Measurements from ENCODE around the gene MIS12.

The MIS12 gene

DNA sequence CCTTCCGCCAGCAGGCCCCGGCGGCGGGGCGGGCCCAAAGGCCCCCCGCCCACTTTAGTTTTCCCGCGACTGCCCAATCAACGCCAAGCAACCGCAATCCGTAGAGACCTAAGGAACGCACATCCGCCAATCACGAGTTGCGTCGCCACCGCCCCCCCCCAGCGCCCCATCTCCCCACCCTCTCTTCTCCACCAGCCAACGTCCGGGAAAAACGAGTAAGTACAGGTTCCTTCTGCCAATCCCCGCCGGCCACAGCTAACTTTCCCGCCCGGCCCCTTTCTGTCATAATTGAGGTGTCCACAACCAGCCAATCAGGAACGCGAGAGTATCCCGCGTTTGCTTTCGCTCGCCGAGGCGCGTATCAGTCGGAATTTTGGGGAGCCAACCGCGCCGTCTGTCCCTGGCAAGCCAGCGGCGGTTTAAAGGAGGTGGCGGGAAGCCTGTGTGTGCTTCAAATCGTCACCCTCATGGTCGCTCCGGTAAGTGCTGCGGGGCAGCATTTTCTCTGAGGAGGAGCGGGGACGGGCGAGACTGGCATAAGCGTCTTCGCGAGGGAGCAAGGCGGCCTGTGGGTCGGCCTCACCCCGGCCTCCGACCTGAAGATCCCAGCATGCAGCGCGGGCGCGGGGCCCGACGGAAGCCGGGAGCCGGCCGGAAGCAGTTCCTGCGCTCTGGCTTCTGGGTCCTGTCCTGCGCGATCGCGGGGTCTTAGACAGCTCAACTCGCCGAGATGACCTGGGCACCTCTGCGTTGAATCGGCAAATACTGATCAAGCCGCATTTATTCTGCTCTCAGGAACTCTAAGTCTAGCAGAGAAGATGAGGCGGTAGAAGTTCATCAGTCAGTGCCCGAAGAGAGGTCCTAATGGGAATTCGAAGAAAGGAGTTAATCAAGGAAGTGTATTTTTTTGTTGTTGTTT, at the start of gene MIS12:
MIS12 (plus strand) TSS at position 361 of the 919 bp plus-strand sequence. CDS start 2,297 bp downstream, outside the sequence.
- peak; percentile 99 for DNase-seq

DNA sequence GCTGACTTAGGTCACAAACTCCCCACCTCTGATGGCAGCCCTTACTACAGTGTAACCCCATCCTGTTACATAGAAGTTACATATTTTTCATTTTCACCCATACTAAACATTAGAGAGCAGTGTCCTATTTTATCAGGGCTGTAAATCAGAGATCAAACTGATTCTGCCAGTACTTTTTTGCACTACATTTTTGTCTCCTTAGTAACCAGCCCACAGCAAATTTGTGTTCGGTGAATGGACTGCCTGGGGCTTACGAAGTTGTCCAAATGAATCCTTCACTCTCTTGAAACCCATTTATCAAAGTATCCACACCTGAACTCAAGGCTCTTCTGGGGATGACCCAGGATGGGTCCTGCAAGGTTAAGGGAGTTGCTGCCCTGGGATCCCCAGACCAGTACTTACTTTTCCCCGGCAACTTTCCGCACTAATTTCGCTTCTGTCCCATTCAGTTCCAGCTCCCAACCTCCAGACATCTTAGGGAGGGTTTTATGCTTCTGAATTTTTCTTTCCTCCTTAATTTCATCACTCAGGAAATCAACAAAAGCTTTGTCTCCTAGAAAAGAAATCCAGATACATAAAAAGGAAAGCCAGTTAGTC, 48.5 kb upstream of the MIS12 start:
- no peak for DNase-seq

- peak; percentile 91 for DNase-seq
These were observed 47.5 kb upstream of the MIS12 start, which contains the start of gene C1QBP for GRCh38 chr17:5438716-5439445. Gene C1QBP, minus strand, starts transcription at chr17:5439155. Its CDS starts 82 bp downstream, at chr17:5439073.

GRCh38 chr17:5439446-5439764, 47.0 kb upstream of the MIS12 start:
- no peak for DNase-seq

- no peak for DNase-seq
These were observed 42.6 kb upstream of the MIS12 start for GRCh38 chr17:5443728-5444127.

- no peak for DNase-seq
These were observed 42.2 kb upstream of the MIS12 start for GRCh38 chr17:5444209-5444608.

DNA sequence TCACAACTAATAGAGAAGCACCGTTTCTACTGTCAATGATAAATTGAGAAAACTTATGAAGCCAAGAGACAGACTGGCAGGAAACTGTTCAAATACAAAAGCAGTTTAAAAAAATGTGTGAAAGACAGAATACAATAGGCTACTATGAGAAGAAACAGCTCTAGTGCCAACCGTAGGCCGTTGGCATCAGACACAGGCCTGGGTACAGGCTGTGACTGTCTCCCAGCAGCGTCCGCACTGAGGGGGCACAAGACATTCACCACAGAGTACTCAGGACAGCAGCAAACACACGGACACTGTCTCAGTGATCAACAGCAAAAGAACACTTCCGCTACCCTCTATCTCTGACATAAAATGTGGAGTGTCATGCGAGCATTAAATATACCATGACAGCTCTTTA, 39.6 kb upstream of the MIS12 start:
- DNase-seq: no peak

DNA sequence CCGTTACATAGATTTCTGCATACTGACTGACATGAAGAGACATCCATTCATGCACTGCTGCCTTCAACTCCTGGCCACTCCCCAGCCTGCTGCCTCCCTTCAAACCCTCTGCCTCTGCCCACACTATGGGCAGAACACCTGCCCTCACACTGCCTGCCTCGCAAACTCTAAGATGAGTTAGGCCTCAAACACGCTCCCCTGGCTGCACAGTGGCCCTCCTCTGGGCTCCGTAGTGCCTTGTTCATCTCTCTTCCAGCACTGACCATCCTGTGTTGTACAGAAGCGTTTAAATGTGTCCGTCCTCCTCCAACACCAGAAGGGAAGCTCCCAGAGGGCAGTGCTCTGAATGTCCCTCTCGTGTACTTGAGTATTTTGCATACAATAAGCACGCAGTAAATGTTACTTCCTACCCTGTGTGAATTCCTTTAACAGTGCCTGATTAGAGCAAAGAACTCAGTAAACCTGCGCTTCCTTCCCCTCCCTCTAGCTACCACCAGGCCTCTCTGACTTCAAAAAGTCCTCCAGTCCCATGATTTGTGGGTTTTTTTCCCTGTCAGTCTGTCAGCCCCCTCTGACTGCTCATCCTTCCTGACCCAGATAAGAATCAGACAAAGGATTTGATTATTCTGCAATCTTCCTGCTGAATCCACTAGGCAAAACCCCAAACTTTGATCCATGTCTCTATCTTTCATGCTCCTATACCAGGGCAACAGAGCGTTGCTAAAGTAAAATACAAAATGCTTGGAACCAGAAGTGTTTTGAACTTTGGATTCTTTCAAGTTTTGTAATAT, 21.5 kb upstream of the MIS12 start:
- DNase-seq: no peak

DNA sequence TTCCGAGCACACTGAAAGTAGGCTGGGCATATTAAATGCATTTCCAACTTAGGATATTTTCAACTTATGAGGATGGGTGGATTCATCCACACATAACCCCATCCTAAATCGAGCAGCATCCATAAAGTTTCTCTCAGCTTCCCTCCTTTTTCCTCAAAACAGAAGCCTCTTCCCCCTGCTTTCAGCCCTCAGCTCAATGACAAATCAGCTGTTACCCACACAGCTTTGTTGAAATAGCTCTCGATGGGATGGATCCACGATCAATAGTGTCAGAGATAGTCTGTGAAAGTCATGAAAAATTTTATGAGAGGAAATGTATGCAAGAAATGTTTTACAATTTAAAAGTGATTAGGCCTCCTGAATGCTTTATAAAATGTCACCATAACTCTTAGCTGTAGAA, 20.1 kb upstream of the MIS12 start:
- DNase-seq: no peak

DNA sequence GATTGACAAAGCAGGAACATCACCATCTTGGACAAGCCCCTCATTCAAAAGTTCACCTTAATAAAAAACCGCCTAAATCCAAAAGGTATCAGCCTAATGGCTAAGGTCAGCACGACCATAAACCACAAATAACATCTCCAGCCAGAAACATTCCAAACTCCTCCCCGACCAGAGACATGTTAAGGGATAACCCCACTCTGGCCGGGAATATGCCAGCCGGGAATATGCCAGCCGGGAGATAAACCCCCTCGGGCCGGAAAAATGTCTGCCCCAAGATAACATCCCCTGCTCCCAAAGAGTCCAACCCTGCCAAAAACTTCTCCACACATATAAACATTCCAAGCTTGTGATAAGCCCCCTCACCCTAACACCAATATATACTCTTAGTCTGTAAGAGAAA, 18.9 kb upstream of the MIS12 start:
- no peak for DNase-seq

DNA sequence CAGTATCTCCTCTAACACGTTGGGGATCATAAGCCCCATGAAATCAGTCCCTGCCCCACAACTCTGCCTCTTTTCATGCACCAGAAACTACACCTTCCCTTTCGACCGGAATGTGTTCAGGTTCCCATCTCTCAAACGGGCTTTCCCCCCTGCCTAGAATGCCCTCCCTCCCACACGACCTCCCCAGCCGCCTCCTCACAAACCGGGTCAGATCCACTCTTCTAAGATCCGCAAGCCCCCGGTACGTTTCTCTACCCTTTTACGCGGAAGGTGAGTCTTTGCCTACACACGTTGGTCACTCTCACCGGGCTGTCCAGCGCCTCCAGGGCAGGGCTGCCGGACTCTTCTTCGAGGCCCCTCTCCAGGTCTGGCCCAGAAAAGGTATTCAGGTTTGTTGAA, 18.3 kb upstream of the MIS12 start:
- DNase-seq: no peak

DNA sequence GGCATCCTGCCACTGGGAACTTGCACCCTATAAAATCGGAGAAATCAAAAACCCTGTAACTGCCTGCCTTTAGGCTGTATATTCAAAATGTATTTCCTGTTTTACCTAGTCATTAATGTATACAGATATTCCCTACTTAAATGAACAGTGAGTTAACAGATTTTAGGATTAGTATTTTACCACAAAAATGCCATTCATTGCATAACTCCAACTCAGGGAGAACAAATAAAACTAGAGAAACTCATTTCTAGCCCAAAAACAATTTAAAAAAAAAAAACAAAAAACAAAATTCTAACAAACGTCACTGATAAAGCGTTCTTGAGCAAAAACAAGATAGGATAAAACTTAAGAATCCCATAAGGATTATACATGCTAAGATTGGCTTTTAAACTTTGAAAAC, 13.9 kb upstream of the MIS12 start:
- no peak for DNase-seq

DNA sequence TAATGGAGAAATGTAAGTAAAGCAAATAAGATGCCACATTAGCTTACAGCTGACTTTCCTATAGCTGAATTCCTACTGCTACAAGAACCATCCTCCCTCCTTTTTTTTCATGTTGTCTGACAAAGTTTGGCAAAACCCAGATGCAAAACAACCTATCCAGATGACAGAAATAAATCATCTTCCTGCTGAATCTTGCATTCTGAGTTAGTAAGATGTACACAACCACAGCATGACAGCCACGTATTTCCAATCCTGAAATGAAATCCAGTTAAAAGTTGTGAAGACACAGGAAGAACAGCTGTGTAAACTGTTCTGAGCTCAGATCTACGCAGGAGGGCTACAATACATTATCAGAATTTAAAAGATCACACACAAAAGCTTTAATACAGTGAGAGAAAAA, 12.5 kb upstream of the MIS12 start:
- no peak for DNase-seq

DNA sequence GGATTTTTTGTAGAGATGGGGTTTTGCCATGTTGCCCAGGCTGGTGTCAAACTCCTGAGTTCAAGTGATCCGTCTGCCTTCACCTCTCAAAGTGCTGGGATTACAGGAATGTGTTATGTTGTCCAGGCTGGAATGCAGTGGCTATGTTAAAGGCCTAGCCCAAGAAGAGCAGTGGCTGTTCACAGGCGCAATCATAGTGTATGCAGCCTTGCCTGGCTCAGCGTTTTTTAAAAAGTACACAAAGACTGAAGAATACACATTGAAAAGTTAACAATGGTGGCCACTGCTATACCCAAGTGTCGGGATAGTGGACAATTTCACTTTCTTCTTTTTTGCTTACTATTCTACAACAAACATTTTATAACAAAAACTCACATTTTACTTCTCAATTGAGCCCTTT, 7.4 kb upstream of the MIS12 start:
- DNase-seq: no peak

- DNase-seq: no peak
These were observed 5.4 kb upstream of the MIS12 start for GRCh38 chr17:5480962-5481361.

- no peak for DNase-seq
These were observed 4.9 kb upstream of the MIS12 start for GRCh38 chr17:5481451-5481850.

- DNase-seq: no peak
These were observed 828 bp upstream of the MIS12 start, which contains the start of gene DERL2 for GRCh38 chr17:5485270-5486205. Gene DERL2, minus strand, starts transcription at chr17:5486178. Its CDS starts 17 bp downstream, at chr17:5486161.

DNA sequence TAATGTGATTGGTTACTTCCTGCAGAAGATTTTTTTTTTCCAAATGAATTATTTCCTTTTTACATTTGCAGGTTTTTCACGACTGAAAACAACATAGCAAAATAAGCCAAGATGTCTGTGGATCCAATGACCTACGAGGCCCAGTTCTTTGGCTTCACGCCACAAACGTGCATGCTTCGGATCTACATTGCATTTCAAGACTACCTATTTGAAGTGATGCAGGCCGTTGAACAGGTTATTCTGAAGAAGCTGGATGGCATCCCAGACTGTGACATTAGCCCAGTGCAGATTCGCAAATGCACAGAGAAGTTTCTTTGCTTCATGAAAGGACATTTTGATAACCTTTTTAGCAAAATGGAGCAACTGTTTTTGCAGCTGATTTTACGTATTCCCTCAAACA, 2.4 kb downstream of the MIS12 start:
- DNase-seq: no peak

GRCh38 chr17:5492970-5493369, 6.6 kb downstream of the MIS12 start:
- no peak for DNase-seq

GRCh38 chr17:5499476-5500231, 13.3 kb downstream of the MIS12 start:
- DNase-seq: no peak

DNA sequence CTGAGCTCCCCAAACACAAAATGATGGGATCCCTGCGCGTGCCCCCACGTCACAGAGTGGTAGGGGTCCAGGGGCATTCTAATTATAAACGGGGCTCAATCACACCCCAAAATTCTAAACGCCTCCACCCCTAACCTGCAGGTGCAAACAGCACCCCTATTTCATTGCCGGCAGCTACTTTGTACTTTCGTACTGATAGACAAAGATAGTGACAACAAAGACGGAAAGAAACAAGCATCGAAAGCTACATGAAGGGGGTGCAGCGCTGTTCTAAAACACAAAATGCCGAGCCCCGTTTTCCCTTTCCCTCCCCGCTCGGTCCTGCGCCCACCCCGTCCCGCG, 13.9 kb downstream of the MIS12 start:
- no peak for DNase-seq
